Activated naive CD4-positive, alpha-beta T cell (primary cell): ENCODE data around the gene DEFB108B.
"Not testable (repeated sequence)": the region's sequence is repeated elsewhere in the genome, so short reads cannot be mapped to it uniquely, and the experiment has no call there.

Experiments
- DNase-seq, 4 experiments: peaks; one replicate each; lab custom pipeline; 2025; lab: John Stamatoyannopoulos, UW

Gene DEFB108B

GRCh38 chr11:71832811-71833210 is at the start of gene DEFB108B:
DEFB108B (plus strand) TSS chr11:71833200; CDS start chr11:71833200, 0 bp downstream.
- not testable (repeated sequence) for DNase-seq

- not testable (repeated sequence) for DNase-seq
These were observed 46.7 kb upstream of the DEFB108B start for GRCh38 chr11:71786114-71786847.

GRCh38 chr11:71786848-71787097 is 46.2 kb upstream of the DEFB108B start:
- DNase-seq, result peak; percentile 91 to 98 (median 94)

- peak; percentile 86 to 94 (median 91) for DNase-seq
These were observed 45.7 kb upstream of the DEFB108B start for GRCh38 chr11:71787098-71787823.

- not testable (repeated sequence) for DNase-seq
These were observed 45.1 kb upstream of the DEFB108B start for GRCh38 chr11:71787824-71788454.

GRCh38 chr11:71789444-71790196 is 43.4 kb upstream of the DEFB108B start:
- not testable (repeated sequence) for DNase-seq

GRCh38 chr11:71791111-71791510 is 41.9 kb upstream of the DEFB108B start:
- DNase-seq, result not testable (repeated sequence)

GRCh38 chr11:71792621-71793235 is 40.3 kb upstream of the DEFB108B start:
- DNase-seq, result peak in 2 of 4 experiments; percentile 33 to 56

GRCh38 chr11:71794386-71795040 is 38.5 kb upstream of the DEFB108B start:
- not testable (repeated sequence) for DNase-seq

- DNase-seq, result not testable (repeated sequence)
These were observed 37.8 kb upstream of the DEFB108B start for GRCh38 chr11:71795236-71795635.

- DNase-seq, result not testable (repeated sequence)
These were observed 37.0 kb upstream of the DEFB108B start for GRCh38 chr11:71796016-71796415.

GRCh38 chr11:71796781-71797180 is 36.2 kb upstream of the DEFB108B start:
- not testable (repeated sequence) for DNase-seq

GRCh38 chr11:71799556-71800128 is 33.4 kb upstream of the DEFB108B start:
- not testable (repeated sequence) for DNase-seq

GRCh38 chr11:71800335-71800953 is 32.6 kb upstream of the DEFB108B start:
- DNase-seq, result peak; percentile 62 to 83 (median 72)

GRCh38 chr11:71801026-71801425 is 32.0 kb upstream of the DEFB108B start:
- DNase-seq, result not testable (repeated sequence)

- not testable (repeated sequence) for DNase-seq
These were observed 30.1 kb upstream of the DEFB108B start for GRCh38 chr11:71802874-71803273.

- DNase-seq, result not testable (repeated sequence)
These were observed 28.6 kb upstream of the DEFB108B start for GRCh38 chr11:71804158-71804947.

- not testable (repeated sequence) for DNase-seq
These were observed 20.5 kb upstream of the DEFB108B start for GRCh38 chr11:71812529-71812928.
